ENCODE results near the gene SRBD1. TPM values are rescaled to one million over a fixed set of nuclear protein-coding genes. Genes with fewer than 3 reads are reported as not detected.
A peak's percentile ranks its signal among the peaks of the same experiment; 100 is the strongest.

SRBD1 gene
- total and polyA plus RNA-seq, 2 experiments from 2014 or later, result 10.6 to 13.7 TPM

DNA sequence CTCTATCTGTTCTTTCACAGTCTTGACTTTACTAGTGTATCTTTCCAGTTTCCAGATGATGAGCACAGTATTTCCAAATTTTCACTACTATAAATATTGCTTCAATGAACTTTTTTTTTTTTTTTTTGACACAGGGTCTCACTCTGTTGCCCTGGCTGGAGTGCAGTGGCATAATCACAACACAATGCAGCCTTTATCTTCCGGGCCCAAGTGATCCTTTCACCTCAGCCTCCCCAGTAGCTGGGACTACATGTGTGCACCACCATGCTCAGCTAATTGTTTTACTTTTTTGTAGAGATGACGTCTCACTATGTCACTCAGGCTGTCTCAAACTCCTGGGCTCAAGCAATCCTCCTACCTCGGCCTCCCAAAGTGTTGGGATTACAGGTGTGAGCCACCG, 142.8 kb downstream of the SRBD1 start:
- peaks cover 14% of the 10 kb centered on the region for H3K4me1 ChIP-seq (ENCODE audit: low read depth)
- DNase-seq (ENCODE audit: low read depth in 1 of 2, low spot score in 1 of 2), result no peak
- H3K9me3 ChIP-seq (ENCODE audit: low read depth), result no peaks in the 10 kb centered on the region
- H3K27ac ChIP-seq, result no peak overlapping the region
- no peaks in the 10 kb centered on the region for H3K36me3 ChIP-seq
- H3K27me3 ChIP-seq, result no peaks in the 10 kb centered on the region
- TF ChIP-seq, protein P1, sequence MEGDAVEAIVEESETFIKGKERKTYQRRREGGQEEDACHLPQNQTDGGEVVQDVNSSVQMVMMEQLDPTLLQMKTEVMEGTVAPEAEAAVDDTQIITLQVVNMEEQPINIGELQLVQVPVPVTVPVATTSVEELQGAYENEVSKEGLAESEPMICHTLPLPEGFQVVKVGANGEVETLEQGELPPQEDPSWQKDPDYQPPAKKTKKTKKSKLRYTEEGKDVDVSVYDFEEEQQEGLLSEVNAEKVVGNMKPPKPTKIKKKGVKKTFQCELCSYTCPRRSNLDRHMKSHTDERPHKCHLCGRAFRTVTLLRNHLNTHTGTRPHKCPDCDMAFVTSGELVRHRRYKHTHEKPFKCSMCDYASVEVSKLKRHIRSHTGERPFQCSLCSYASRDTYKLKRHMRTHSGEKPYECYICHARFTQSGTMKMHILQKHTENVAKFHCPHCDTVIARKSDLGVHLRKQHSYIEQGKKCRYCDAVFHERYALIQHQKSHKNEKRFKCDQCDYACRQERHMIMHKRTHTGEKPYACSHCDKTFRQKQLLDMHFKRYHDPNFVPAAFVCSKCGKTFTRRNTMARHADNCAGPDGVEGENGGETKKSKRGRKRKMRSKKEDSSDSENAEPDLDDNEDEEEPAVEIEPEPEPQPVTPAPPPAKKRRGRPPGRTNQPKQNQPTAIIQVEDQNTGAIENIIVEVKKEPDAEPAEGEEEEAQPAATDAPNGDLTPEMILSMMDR (IDR thresholded peaks at IDR 0.05; ENCODE audit: low read depth, low read length), result no peak
- H3K4me3 ChIP-seq, result no peak overlapping the region

DNA sequence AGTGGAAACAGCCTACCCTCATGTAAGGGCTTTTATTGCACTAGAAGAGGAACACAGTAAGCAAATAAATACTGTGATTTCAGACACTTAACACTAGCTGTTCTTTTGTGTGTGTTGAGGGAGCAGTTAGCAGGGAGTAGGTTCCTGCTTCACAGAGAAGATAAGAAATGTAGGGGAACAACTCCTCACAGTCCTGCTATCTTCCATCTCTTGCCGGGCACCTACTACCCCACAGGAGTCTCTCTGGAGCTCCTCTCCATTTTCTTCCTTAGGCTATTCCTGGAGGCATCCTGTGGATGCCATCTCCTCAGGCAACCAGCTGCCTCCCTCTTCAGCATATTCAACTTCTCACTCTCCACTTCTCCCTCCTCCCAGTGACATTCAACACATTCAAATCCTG, 145.0 kb downstream of the SRBD1 start:
- TF ChIP-seq, protein P1 (IDR thresholded peaks at IDR 0.05; ENCODE audit: low read depth, low read length), result no peak
- Histone ChIP-seq H3K9me3 (ENCODE audit: low read depth) (no peaks in the 10 kb centered on the region), H3K4me1 (ENCODE audit: low read depth) (peaks cover 14% of the 10 kb centered on the region), H3K27ac (peak overlapping the region; percentile 44), H3K36me3 (no peaks in the 10 kb centered on the region), H3K27me3 (no peaks in the 10 kb centered on the region), H3K4me3 (no peak overlapping the region)
- DNase-seq (ENCODE audit: low read depth in 1 of 2, low spot score in 1 of 2), result peak in 1 of 2 donors; percentile 27

DNA sequence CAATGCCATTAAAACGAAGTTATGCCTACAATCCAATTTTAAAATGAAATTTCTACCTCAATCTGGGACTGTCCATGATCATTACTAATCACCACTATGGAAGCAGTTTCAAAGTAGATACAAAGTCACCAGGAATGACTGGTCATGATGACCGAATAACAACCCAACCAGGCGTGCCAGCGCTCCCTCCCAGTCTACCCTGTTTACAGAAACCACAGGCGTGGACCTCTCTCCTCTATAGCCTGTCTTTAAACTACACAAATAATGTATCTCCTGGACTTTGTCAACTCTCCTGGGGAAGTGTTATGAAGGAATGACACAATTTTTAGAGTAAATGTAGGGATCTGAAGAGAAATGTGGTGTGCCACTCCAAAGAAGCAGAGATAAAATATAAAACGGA, 150.2 kb downstream of the SRBD1 start:
- no peaks in the 10 kb centered on the region for H3K9me3 ChIP-seq (ENCODE audit: low read depth)

DNA sequence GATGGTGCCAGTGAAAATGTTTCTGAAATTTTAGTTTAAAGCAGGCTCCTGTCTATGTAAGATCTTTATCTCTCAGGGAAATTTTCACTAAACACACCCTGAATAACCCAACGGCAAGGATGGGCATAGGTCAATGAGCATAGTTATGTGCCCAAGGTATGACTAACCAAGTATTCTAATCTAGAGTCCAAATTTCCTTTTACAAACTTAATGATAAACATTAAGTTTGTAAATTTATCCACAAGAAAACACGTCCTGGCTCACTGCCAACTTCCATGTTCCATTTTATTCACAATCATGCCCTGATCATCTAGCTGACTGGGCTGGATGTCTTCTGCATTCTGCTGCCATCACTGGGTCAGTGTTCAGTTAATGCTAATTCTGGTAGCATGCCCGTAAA, 151.2 kb downstream of the SRBD1 start:
- Histone ChIP-seq H3K36me3 (no peaks in the 10 kb centered on the region), H3K9me3 (ENCODE audit: low read depth) (no peaks in the 10 kb centered on the region), H3K27ac (no peak overlapping the region), H3K27me3 (no peaks in the 10 kb centered on the region), H3K4me3 (no peak overlapping the region), H3K4me1 (ENCODE audit: low read depth) (peaks cover 22% of the 10 kb centered on the region)
- no peak for DNase-seq (ENCODE audit: low read depth in 1 of 2, low spot score in 1 of 2)
- TF ChIP-seq, protein P1 (IDR thresholded peaks at IDR 0.05; ENCODE audit: low read depth, low read length), result no peak

More for the DNA sequence above, 150.2 kb downstream of the SRBD1 start:
- TF ChIP-seq, protein P1 (IDR thresholded peaks at IDR 0.05; ENCODE audit: low read depth, low read length), result no peak
- Histone ChIP-seq H3K27me3 (no peaks in the 10 kb centered on the region), H3K36me3 (no peaks in the 10 kb centered on the region), H3K4me3 (no peak overlapping the region), H3K4me1 (ENCODE audit: low read depth) (peaks cover 15% of the 10 kb centered on the region), H3K27ac (no peak overlapping the region)
- no peak for DNase-seq (ENCODE audit: low read depth in 1 of 2, low spot score in 1 of 2)

DNA sequence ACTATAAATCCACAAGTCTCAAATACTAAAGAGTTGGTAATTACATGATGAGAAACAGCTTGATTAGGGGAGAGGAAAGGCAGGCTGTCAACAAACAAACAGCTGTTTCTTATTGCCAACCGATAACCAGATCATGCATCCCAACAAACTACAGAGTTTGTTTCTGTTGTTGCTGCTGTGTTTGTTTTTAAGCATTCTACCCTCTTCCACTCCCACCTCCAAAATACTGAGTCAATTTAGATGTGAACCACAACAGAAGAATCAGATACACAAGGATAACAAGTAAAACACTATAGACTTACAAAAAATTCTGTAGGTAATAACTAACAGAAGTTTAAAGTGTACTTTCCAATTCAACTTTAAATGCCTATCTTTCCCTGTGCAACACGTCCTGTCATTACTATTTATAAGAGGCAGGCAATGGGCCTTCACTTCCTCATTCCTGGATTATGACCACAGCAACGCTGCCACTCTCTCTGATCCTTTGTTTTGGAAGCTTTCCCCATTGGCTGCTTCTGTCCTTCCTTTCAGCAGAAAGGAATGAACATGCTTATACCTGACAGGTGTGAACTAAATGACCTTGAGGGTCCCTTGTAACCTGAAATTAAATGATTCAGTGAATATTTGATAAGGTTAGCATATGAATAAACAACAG, 152.0 kb downstream of the SRBD1 start:
- no peak overlapping the region for H3K27ac ChIP-seq
- peak; percentile 42 to 75 for DNase-seq (ENCODE audit: low read depth in 1 of 2, low spot score in 1 of 2)
- TF ChIP-seq, protein P1 (IDR thresholded peaks at IDR 0.05; ENCODE audit: low read depth, low read length), result no peak

More for the DNA sequence above, 152.0 kb downstream of the SRBD1 start:
- no peak overlapping the region for H3K4me3 ChIP-seq
- H3K27me3 ChIP-seq, result no peaks in the 10 kb centered on the region
- H3K9me3 ChIP-seq (ENCODE audit: low read depth), result no peaks in the 10 kb centered on the region
- peaks cover 22% of the 10 kb centered on the region for H3K4me1 ChIP-seq (ENCODE audit: low read depth)
- no peaks in the 10 kb centered on the region for H3K36me3 ChIP-seq
